ENCODE data around the gene LCE6A. TPM values are rescaled to one million over a fixed set of nuclear protein-coding genes. Genes with fewer than 3 reads are reported as not detected.

Gene LCE6A
- polyA plus RNA-seq (2012; ENCODE audit: low read depth, missing spikeins) = not detected

DNA sequence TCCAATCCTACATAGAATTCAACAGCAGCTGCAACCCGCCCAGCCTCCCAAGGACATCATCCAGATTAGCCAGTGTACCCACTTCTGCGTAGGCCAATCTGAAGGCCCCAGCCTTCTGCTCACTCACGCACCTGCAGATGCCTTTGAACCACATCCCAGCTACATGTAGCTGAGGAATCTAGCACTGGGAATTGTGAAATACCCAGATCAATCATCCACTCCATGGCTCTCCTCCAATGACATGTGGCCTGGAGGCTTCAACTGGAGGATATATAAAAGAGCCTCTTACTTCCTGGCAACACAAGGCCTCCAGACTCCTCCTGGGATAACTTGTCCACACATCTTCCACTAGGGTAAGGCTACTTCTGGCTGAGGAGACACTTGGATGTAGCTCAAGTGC lies at the start of gene LCE6A:
LCE6A (plus strand) TSS at position 301 of the 400 bp plus-strand sequence. CDS start 665 bp downstream, outside the sequence.
- no peak for DNase-seq (ENCODE audit: insufficient read length, low spot score)
- TF ChIP-seq TAF1 (IDR thresholded peaks at IDR 0.05; ENCODE audit: low read depth, low read length) (no peak), POLR2A (IDR thresholded peaks at IDR 0.05; ENCODE audit: low read depth, low read length) (no peak), SPI1 (IDR thresholded peaks at IDR 0.05; ENCODE audit: low read depth, low read length) (no peak), PAX5 (IDR thresholded peaks at IDR 0.05; ENCODE audit: insufficient read depth, low read length, severe bottlenecking) (no peak), POU2F2 (IDR thresholded peaks at IDR 0.05; ENCODE audit: low read depth, low read length) (no peak), POLR2AphosphoS5 (IDR thresholded peaks at IDR 0.05; ENCODE audit: low read depth, low read length) (no peak)
- FAIRE-seq = no peak

GRCh38 chr1:152795686-152796085 lies 47.0 kb upstream of the LCE6A start:
- no peak for DNase-seq (ENCODE audit: insufficient read length, low spot score)
- TF ChIP-seq SPI1 (IDR thresholded peaks at IDR 0.05; ENCODE audit: low read depth, low read length) (no peak), POU2F2 (IDR thresholded peaks at IDR 0.05; ENCODE audit: low read depth, low read length) (no peak), TAF1 (IDR thresholded peaks at IDR 0.05; ENCODE audit: low read depth, low read length) (no peak), PAX5 (IDR thresholded peaks at IDR 0.05; ENCODE audit: insufficient read depth, low read length, severe bottlenecking) (no peak), POLR2A (IDR thresholded peaks at IDR 0.05; ENCODE audit: low read depth, low read length) (no peak)
- FAIRE-seq = no peak

DNA sequence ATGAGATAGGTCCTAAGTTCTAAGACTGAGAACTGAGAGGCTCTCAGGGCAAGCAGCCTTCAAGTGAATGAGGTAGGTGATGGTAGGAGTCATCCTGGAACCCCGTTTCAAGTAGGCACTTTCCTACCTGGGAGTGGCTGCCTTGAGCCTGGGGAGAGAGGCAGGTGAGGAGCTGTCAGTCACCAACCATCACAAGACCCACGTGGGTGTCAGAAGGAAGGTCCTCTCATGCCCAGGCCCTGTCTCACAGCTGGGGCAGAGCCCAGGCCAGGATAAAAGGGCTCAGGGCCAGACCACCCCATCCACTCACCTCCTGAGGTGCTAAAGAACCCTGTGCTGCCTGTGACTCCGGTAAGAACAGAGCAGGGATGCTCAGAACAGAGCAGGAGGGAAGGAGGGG lies 46.2 kb upstream of the LCE6A start, which contains the start of gene LCE1D:
LCE1D (plus strand) TSS at position 301 of the 400 bp plus-strand sequence. CDS start 1,074 bp downstream, outside the sequence.
- FAIRE-seq = no peak
- no peak for TF ChIP-seq SPI1 (IDR thresholded peaks at IDR 0.05; ENCODE audit: low read depth, low read length)
- no peak for TF ChIP-seq POLR2AphosphoS5 (IDR thresholded peaks at IDR 0.05; ENCODE audit: low read depth, low read length)
- no peak for TF ChIP-seq PAX5 (IDR thresholded peaks at IDR 0.05; ENCODE audit: insufficient read depth, low read length, severe bottlenecking)
- TF ChIP-seq POLR2A (IDR thresholded peaks at IDR 0.05; ENCODE audit: low read depth, low read length) = no peak
- no peak for TF ChIP-seq POU2F2 (IDR thresholded peaks at IDR 0.05; ENCODE audit: low read depth, low read length)
- TF ChIP-seq TAF1 (IDR thresholded peaks at IDR 0.05; ENCODE audit: low read depth, low read length) = no peak
- DNase-seq (ENCODE audit: insufficient read length, low spot score) = no peak

DNA sequence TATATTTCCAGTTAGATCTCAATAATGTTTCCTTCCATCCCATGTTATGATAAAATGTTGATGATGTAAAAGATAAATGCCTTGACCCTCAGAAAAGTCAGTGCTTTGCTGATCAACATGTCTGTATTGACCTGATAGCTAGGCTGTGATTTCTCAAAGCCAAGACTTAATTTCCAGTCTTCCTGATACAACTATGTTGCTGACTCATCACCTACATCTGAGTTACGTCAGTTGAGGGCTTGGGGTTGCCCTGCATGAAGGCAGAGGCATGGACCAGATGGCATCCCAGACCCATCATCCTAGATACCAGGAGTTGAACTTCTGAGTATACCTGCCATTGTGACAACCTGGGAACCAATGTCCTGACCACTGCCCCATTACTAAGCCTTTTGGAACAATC lies 41.3 kb upstream of the LCE6A start:
- DNase-seq (ENCODE audit: insufficient read length, low spot score) (no peak), FAIRE-seq (no peak)
- TF ChIP-seq POLR2AphosphoS5 (IDR thresholded peaks at IDR 0.05; ENCODE audit: low read depth, low read length) = no peak
- no peak for TF ChIP-seq POU2F2 (IDR thresholded peaks at IDR 0.05; ENCODE audit: low read depth, low read length)
- no peak for TF ChIP-seq POLR2A (IDR thresholded peaks at IDR 0.05; ENCODE audit: low read depth, low read length)
- TF ChIP-seq TAF1 (IDR thresholded peaks at IDR 0.05; ENCODE audit: low read depth, low read length) = no peak

DNA sequence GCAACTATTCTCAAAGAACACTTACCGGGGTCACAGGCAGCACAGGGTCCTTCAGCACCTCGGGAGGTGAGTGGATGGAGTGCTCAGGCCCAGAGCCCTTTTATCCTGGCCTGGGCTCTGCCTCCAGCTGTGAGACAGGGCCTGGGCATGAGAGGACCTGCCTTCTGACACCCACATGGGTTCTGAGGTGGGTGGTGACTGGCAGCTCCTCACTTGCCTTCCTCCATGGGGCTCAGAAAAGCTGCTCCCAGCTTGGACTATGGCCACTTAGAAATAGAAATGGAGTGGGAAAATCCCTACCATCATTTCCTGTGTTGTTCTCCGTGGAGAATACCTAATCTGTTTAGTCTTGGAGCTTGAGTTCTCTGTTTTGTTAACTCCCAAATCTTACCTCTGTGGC lies 36.1 kb upstream of the LCE6A start, which contains the start of gene LCE1C:
LCE1C (minus strand) TSS at position 76 of the 400 bp plus-strand sequence. CDS start 1,173 bp downstream, outside the sequence.
- DNase-seq (ENCODE audit: insufficient read length, low spot score) (no peak), FAIRE-seq (no peak)
- TF ChIP-seq SPI1 (IDR thresholded peaks at IDR 0.05; ENCODE audit: low read depth, low read length) (no peak), TAF1 (IDR thresholded peaks at IDR 0.05; ENCODE audit: low read depth, low read length) (no peak), POLR2AphosphoS5 (IDR thresholded peaks at IDR 0.05; ENCODE audit: low read depth, low read length) (no peak), POU2F2 (IDR thresholded peaks at IDR 0.05; ENCODE audit: low read depth, low read length) (no peak), POLR2A (IDR thresholded peaks at IDR 0.05; ENCODE audit: low read depth, low read length) (no peak), PAX5 (IDR thresholded peaks at IDR 0.05; ENCODE audit: insufficient read depth, low read length, severe bottlenecking) (no peak)

GRCh38 chr1:152811050-152811449 lies 31.6 kb upstream of the LCE6A start:
- FAIRE-seq (no peak), DNase-seq (ENCODE audit: insufficient read length, low spot score) (no peak)

DNA sequence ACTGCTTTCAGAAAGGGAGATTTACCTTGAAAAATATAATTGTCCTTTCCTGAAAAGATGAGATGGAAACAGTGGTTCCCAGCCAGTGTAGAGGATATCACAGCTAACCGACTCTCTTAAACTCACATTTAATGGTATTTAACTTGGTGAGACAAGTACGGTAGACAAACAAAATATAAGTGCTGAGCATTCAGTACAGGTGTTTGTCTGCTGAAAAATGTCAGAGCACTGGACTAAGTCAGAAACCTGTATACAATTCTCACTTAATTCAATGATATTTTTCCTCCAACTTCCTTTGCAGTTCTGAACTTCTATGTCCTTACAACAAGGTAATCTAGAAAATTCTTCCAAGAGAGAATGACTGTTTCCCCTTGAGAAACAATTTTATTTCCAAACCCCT lies 31.0 kb upstream of the LCE6A start, which contains the start of gene LCE1B:
LCE1B (plus strand) TSS at position 301 of the 400 bp plus-strand sequence. CDS start 476 bp downstream, outside the sequence.
- FAIRE-seq (no peak), DNase-seq (ENCODE audit: insufficient read length, low spot score) (no peak)
- no peak for TF ChIP-seq POU2F2 (IDR thresholded peaks at IDR 0.05; ENCODE audit: low read depth, low read length)
- TF ChIP-seq TAF1 (IDR thresholded peaks at IDR 0.05; ENCODE audit: low read depth, low read length) = no peak
- no peak for TF ChIP-seq PAX5 (IDR thresholded peaks at IDR 0.05; ENCODE audit: insufficient read depth, low read length, severe bottlenecking)
- TF ChIP-seq POLR2A (IDR thresholded peaks at IDR 0.05; ENCODE audit: low read depth, low read length) = no peak

More at GRCh38 chr1:152811050-152811449, 31.6 kb upstream of the LCE6A start:
- no peak for TF ChIP-seq SPI1 (IDR thresholded peaks at IDR 0.05; ENCODE audit: low read depth, low read length)
- TF ChIP-seq TAF1 (IDR thresholded peaks at IDR 0.05; ENCODE audit: low read depth, low read length) = no peak
- TF ChIP-seq POLR2AphosphoS5 (IDR thresholded peaks at IDR 0.05; ENCODE audit: low read depth, low read length) = no peak
- no peak for TF ChIP-seq POU2F2 (IDR thresholded peaks at IDR 0.05; ENCODE audit: low read depth, low read length)
- no peak for TF ChIP-seq POLR2A (IDR thresholded peaks at IDR 0.05; ENCODE audit: low read depth, low read length)

DNA sequence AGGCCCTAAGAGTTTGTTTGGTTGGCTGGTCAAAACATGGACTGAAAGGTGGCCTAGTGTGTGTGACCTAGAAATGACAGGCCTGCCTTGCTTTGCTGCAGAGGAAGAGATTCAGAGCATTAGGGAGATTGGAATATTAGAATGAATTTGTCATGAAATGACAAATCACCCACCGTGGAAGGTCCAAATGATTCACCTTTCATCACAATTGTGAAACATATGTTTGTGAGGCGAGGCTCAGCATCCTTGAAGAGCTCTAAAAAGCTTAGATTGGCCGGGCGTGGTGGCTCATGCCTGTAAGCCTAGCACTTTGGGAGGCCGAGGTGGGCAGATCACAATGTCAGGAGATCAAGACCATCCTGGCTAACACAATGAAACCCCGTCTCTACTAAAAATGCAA lies 25.3 kb upstream of the LCE6A start:
- DNase-seq (ENCODE audit: insufficient read length, low spot score) = no peak
- TF ChIP-seq POU2F2 (IDR thresholded peaks at IDR 0.05; ENCODE audit: low read depth, low read length) = no peak
- no peak for TF ChIP-seq POLR2AphosphoS5 (IDR thresholded peaks at IDR 0.05; ENCODE audit: low read depth, low read length)
- no peak for TF ChIP-seq PAX5 (IDR thresholded peaks at IDR 0.05; ENCODE audit: insufficient read depth, low read length, severe bottlenecking)
- TF ChIP-seq POLR2A (IDR thresholded peaks at IDR 0.05; ENCODE audit: low read depth, low read length) = no peak
- TF ChIP-seq TAF1 (IDR thresholded peaks at IDR 0.05; ENCODE audit: low read depth, low read length) = no peak
- TF ChIP-seq SPI1 (IDR thresholded peaks at IDR 0.05; ENCODE audit: low read depth, low read length) = no peak
- no peak for FAIRE-seq

- FAIRE-seq (no peak), DNase-seq (ENCODE audit: insufficient read length, low spot score) (no peak)
- TF ChIP-seq POLR2AphosphoS5 (IDR thresholded peaks at IDR 0.05; ENCODE audit: low read depth, low read length) = no peak
- no peak for TF ChIP-seq TAF1 (IDR thresholded peaks at IDR 0.05; ENCODE audit: low read depth, low read length)
- TF ChIP-seq SPI1 (IDR thresholded peaks at IDR 0.05; ENCODE audit: low read depth, low read length) = no peak
- TF ChIP-seq POLR2A (IDR thresholded peaks at IDR 0.05; ENCODE audit: low read depth, low read length) = no peak
- no peak for TF ChIP-seq POU2F2 (IDR thresholded peaks at IDR 0.05; ENCODE audit: low read depth, low read length)
- no peak for TF ChIP-seq PAX5 (IDR thresholded peaks at IDR 0.05; ENCODE audit: insufficient read depth, low read length, severe bottlenecking)
Measured at GRCh38 chr1:152823294-152823693, 19.4 kb upstream of the LCE6A start.

GRCh38 chr1:152824964-152825363 lies 17.7 kb upstream of the LCE6A start:
- no peak for DNase-seq (ENCODE audit: insufficient read length, low spot score)
- no peak for FAIRE-seq
- TF ChIP-seq POLR2A (IDR thresholded peaks at IDR 0.05; ENCODE audit: low read depth, low read length) (no peak), PAX5 (IDR thresholded peaks at IDR 0.05; ENCODE audit: insufficient read depth, low read length, severe bottlenecking) (no peak), POU2F2 (IDR thresholded peaks at IDR 0.05; ENCODE audit: low read depth, low read length) (no peak), TAF1 (IDR thresholded peaks at IDR 0.05; ENCODE audit: low read depth, low read length) (no peak), SPI1 (IDR thresholded peaks at IDR 0.05; ENCODE audit: low read depth, low read length) (no peak), POLR2AphosphoS5 (IDR thresholded peaks at IDR 0.05; ENCODE audit: low read depth, low read length) (no peak)
